ENCODE results near the gene MYH6. TPM values are rescaled to one million over a fixed set of nuclear protein-coding genes. Genes with fewer than 3 reads are reported as not detected.
A peak's percentile ranks its signal among the peaks of the same experiment; 100 is the strongest.
"Not testable (repeated sequence)": the region's sequence is repeated elsewhere in the genome, so short reads cannot be mapped to it uniquely, and the experiment has no call there.

Gene MYH6
- total RNA-seq, 1 donor from 2014 or later: 3.4 TPM

DNA sequence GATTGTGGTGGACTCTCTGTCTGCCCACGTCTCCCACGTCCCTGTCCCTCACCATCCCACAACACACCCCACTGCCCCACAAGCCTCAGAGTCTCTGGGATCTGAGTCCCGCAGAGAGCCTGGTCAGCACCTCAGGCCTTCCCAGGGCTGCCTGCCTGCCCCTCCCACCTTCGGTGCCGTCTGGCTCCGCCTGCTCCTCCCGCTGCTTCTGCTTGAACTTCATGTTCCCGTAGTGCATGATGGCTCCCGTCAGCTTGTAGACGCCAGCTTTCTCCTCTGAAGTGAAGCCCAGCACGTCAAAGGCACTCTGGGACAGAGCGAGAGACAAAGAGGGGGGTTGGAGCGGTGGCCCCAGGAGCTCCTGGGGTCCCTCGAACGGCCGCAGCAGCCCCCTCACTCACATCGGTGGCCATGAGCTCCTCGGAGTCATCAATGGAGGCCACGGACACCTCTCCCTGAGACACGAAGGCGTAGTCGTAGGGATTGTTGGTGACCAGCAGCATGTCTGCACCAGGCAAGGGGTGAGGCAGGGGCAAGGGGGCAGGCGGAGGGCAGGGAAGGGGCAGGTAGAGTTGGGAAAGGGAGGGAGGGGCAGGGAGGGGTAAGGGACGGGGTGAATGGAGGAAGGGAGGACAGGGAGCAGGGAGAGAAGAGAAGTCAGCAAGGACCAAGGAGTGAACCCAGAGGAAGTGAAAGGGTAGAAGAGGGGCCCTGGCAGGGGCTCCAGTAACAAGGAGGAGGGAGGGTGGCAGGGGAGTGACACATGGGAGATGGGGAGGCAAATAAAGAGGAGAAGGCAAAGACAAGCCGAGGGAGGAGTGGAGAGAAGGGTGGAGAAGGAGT lies 5.6 kb downstream of the MYH6 start:
- DNase-seq: peak; percentile 39
- no peak overlapping the region for H3K4me3 ChIP-seq
- no peak overlapping the region for H3K27ac ChIP-seq
- no peak for ATAC-seq
- H3K27me3 ChIP-seq: no peaks in the 10 kb centered on the region
- no peaks in the 10 kb centered on the region for H3K4me1 ChIP-seq
- H3K9me3 ChIP-seq: no peaks in the 10 kb centered on the region
- TF ChIP-seq, protein P1, sequence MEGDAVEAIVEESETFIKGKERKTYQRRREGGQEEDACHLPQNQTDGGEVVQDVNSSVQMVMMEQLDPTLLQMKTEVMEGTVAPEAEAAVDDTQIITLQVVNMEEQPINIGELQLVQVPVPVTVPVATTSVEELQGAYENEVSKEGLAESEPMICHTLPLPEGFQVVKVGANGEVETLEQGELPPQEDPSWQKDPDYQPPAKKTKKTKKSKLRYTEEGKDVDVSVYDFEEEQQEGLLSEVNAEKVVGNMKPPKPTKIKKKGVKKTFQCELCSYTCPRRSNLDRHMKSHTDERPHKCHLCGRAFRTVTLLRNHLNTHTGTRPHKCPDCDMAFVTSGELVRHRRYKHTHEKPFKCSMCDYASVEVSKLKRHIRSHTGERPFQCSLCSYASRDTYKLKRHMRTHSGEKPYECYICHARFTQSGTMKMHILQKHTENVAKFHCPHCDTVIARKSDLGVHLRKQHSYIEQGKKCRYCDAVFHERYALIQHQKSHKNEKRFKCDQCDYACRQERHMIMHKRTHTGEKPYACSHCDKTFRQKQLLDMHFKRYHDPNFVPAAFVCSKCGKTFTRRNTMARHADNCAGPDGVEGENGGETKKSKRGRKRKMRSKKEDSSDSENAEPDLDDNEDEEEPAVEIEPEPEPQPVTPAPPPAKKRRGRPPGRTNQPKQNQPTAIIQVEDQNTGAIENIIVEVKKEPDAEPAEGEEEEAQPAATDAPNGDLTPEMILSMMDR (IDR thresholded peaks at IDR 0.05): no peak
- H3K36me3 ChIP-seq: no peaks in the 10 kb centered on the region
- intact Hi-C loops (cut with DNase I): no loop called here

DNA sequence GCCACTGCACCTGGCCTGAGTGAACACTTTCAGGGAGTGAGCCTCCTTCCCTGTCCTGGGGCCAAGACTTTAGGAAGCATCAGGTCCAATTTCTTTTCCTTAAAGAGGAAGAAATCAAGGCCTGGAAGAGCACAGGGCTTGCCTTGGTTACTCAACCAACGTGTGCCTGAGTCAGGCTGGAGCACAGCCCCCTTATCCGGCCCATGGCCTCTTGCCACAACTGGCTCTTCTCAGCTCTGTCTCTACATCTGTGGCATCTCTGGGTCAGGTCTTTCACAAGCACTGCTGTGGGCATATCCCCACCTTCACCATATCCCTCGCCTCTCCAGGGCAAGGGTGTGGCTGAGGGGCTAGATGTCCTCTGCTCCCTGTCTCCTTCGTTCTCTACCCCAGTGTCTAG lies 6.8 kb downstream of the MYH6 start:
- H3K27me3 ChIP-seq: no peaks in the 10 kb centered on the region
- no peaks in the 10 kb centered on the region for H3K36me3 ChIP-seq
- intact Hi-C loops (cut with DNase I): no loop called here
- TF ChIP-seq, protein P1 (IDR thresholded peaks at IDR 0.05): no peak
- no peak for DNase-seq
- no peak overlapping the region for H3K27ac ChIP-seq
- ATAC-seq: no peak
- H3K4me1 ChIP-seq: no peaks in the 10 kb centered on the region
- H3K9me3 ChIP-seq: no peaks in the 10 kb centered on the region
- H3K4me3 ChIP-seq: no peak overlapping the region

- H3K9me3 ChIP-seq; intact Hi-C loops (cut with DNase I); ATAC-seq; H3K27ac ChIP-seq; H3K27me3 ChIP-seq; H3K36me3 ChIP-seq; H3K4me1 ChIP-seq; H3K4me3 ChIP-seq: not testable (repeated sequence)
- peak; percentile 51 for DNase-seq
Observed at GRCh38 chr14:23400496-23401149, 7.5 kb downstream of the MYH6 start.

DNA sequence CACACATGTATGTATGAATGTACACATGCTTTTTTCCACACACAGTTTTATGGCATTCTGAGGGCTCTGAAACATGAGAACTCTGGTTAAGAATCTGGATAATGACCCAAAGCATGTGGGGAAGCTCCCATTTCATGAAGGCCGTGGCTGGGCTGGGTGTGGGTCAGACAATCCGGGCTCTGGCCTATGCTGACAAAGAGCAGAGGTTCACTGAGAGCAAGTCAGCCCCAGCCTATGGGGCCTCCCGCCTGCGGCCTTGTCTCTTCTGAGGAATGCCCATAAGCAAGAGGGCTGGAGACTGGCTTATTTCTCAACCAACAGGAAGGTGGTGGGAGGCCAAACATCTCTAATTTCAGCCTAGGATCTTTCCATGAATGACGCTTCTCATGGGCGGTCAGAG lies 8.5 kb downstream of the MYH6 start:
- H3K4me3 ChIP-seq: no peak overlapping the region
- no peaks in the 10 kb centered on the region for H3K36me3 ChIP-seq
- no peaks in the 10 kb centered on the region for H3K4me1 ChIP-seq
- DNase-seq (no peak), ATAC-seq (no peak)
- H3K27me3 ChIP-seq: no peaks in the 10 kb centered on the region
- intact Hi-C loops (cut with DNase I): no loop called here
- H3K27ac ChIP-seq: no peak overlapping the region
- no peaks in the 10 kb centered on the region for H3K9me3 ChIP-seq
- TF ChIP-seq, protein P1 (IDR thresholded peaks at IDR 0.05): no peak

DNA sequence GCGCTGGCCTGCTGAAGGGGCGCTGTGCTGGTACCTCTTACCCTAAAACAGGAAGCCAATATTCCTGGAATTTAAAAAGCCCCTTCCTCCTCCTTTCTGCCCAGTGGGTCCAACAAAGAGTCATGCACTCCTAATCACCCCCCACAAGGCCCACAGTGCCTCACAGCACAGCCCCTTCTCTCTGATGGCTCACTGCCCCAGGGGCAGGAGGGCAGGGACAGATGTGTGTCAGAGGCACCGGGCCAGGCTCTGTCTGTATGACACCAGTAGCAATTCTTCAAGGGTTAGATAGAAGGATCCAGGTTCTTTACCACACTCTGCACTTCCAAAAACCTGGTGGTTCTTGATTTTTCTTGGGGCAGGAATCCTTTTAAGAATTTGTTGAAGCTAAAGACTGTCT lies 8.9 kb downstream of the MYH6 start:
- no peak overlapping the region for H3K27ac ChIP-seq
- H3K27me3 ChIP-seq: no peaks in the 10 kb centered on the region
- ATAC-seq: no peak
- no peaks in the 10 kb centered on the region for H3K4me1 ChIP-seq
- no peaks in the 10 kb centered on the region for H3K9me3 ChIP-seq
- H3K36me3 ChIP-seq: no peaks in the 10 kb centered on the region
- no peak overlapping the region for H3K4me3 ChIP-seq
- TF ChIP-seq, protein P1 (IDR thresholded peaks at IDR 0.05): no peak
- intact Hi-C loops (cut with DNase I): no loop called here
- DNase-seq: no peak

- ATAC-seq: no peak
Observed at GRCh38 chr14:23398348-23398747, 9.7 kb downstream of the MYH6 start.

More at GRCh38 chr14:23398348-23398747, 9.7 kb downstream of the MYH6 start:
- Histone ChIP-seq H3K9me3 (no peaks in the 10 kb centered on the region), H3K27me3 (no peaks in the 10 kb centered on the region), H3K36me3 (no peaks in the 10 kb centered on the region), H3K4me3 (no peak overlapping the region), H3K4me1 (no peaks in the 10 kb centered on the region), H3K27ac (no peak overlapping the region)
- no peak for DNase-seq
- TF ChIP-seq, protein P1 (IDR thresholded peaks at IDR 0.05): no peak
- intact Hi-C loops (cut with DNase I): no loop called here
